ENCODE data around the gene IMPDH2.

- TF ChIP-seq CTCF (IDR thresholded peaks at IDR 0.05 in 4 of 5, conservative IDR thresholded peaks at IDR 0.05 in 1 of 5) (no peak), POLR2A (IDR thresholded peaks at IDR 0.05) (no peak)
Observed at GRCh38 chr3:49027634-49028033, 1.6 kb downstream of the IMPDH2 start.

Data from gastrocnemius medialis (tissue), 4 donors.